ENCODE measurements around the gene RBBP9.

Gene RBBP9

GRCh38 chr20:18456600-18456999, 40.4 kb downstream of the RBBP9 start:
- no peaks in the 10 kb centered on the region for H3K36me3 ChIP-seq (ENCODE audit: control insufficient read depth, insufficient read depth, low read length, severe bottlenecking)
- no peaks in the 10 kb centered on the region for H3K27me3 ChIP-seq (replicated peaks; ENCODE audit: control insufficient read depth, insufficient read depth, low read length)
- DNase-seq (ENCODE audit: low read depth) = no peak
- H3K4me1 ChIP-seq (ENCODE audit: control insufficient read depth, insufficient read depth, low read length) = no peaks in the 10 kb centered on the region
- H3K4me3 ChIP-seq (ENCODE audit: low read length) = no peak overlapping the region
- no peak overlapping the region for H3K9ac ChIP-seq (ENCODE audit: low read length)
- no peaks in the 10 kb centered on the region for H3K9me3 ChIP-seq (ENCODE audit: control insufficient read depth, low read length)

- peaks cover 7% of the 10 kb centered on the region for H3K4me1 ChIP-seq (ENCODE audit: control insufficient read depth, insufficient read depth, low read length)
- no peak overlapping the region for H3K9ac ChIP-seq (ENCODE audit: low read length)
- H3K4me3 ChIP-seq (ENCODE audit: low read length) = no peak overlapping the region
- peak; percentile 3 for DNase-seq (ENCODE audit: low read depth)
- no peaks in the 10 kb centered on the region for H3K36me3 ChIP-seq (ENCODE audit: control insufficient read depth, insufficient read depth, low read length, severe bottlenecking)
- no peaks in the 10 kb centered on the region for H3K9me3 ChIP-seq (ENCODE audit: control insufficient read depth, low read length)
- no peaks in the 10 kb centered on the region for H3K27me3 ChIP-seq (replicated peaks; ENCODE audit: control insufficient read depth, insufficient read depth, low read length)
Measured at GRCh38 chr20:18443886-18444285, 53.1 kb downstream of the RBBP9 start.

- no peaks in the 10 kb centered on the region for H3K36me3 ChIP-seq (ENCODE audit: control insufficient read depth, insufficient read depth, low read length, severe bottlenecking)
- no peaks in the 10 kb centered on the region for H3K9me3 ChIP-seq (ENCODE audit: control insufficient read depth, low read length)
- no peak overlapping the region for H3K4me3 ChIP-seq (ENCODE audit: low read length)
- H3K27me3 ChIP-seq (replicated peaks; ENCODE audit: control insufficient read depth, insufficient read depth, low read length) = no peaks in the 10 kb centered on the region
- no peak overlapping the region for H3K9ac ChIP-seq (ENCODE audit: low read length)
- peaks cover 7% of the 10 kb centered on the region for H3K4me1 ChIP-seq (ENCODE audit: control insufficient read depth, insufficient read depth, low read length)
- DNase-seq (ENCODE audit: low read depth) = no peak
Measured at GRCh38 chr20:18440403-18440802, 56.6 kb downstream of the RBBP9 start.

- DNase-seq (ENCODE audit: low read depth) = no peak
- H3K4me1 ChIP-seq (ENCODE audit: control insufficient read depth, insufficient read depth, low read length) = no peaks in the 10 kb centered on the region
- H3K9me3 ChIP-seq (ENCODE audit: control insufficient read depth, low read length) = no peaks in the 10 kb centered on the region
- no peak overlapping the region for H3K9ac ChIP-seq (ENCODE audit: low read length)
- no peaks in the 10 kb centered on the region for H3K27me3 ChIP-seq (replicated peaks; ENCODE audit: control insufficient read depth, insufficient read depth, low read length)
- H3K4me3 ChIP-seq (ENCODE audit: low read length) = no peak overlapping the region
- H3K36me3 ChIP-seq (ENCODE audit: control insufficient read depth, insufficient read depth, low read length, severe bottlenecking) = no peaks in the 10 kb centered on the region
Measured at GRCh38 chr20:18436847-18437246, 60.2 kb downstream of the RBBP9 start.
